ENCODE measurements around the gene NHLRC3. TPM values are rescaled to one million over a fixed set of nuclear protein-coding genes. Genes with fewer than 3 reads are reported as not detected.

Gene NHLRC3
- total and polyA plus RNA-seq, 2 donors (not counting 3 experiments of a cell fraction or from before 2014, with no cell fraction given): 7.3 to 10.2 TPM

DNA sequence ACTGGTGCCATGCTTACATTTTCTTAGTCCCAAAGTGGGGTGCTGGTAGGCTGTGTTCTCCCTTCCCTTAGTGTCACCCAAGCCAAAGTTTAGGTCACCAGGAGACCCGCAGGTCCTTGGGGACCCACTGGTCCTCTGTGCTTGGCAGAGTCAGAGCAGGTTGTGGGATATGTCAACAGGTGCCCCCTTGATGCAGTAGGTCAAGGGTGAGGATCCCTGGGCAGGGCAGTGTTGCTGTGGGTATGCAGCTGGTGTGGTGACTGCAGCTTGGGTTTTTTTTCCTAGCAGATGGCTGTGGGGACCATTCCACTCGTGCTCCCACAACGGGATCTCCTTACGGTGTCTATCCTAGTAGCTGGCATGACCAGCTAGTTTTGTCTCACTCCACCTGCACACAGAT is 23.7 kb downstream of the NHLRC3 start:
- H3K79me2 ChIP-seq (ENCODE audit: control insufficient read depth, insufficient read depth, low read length): no peaks in the 10 kb centered on the region
- no peaks in the 10 kb centered on the region for H4K20me1 ChIP-seq (replicated peaks; ENCODE audit: control insufficient read depth, extremely low read depth, insufficient read depth, low read length)
- H3K4me3 ChIP-seq (replicated peaks in 1 of 3; ENCODE audit: insufficient read depth in 1 of 3, low read depth in 1 of 3, low read length in 3 of 3): no peak overlapping the region
- H3K4me2 ChIP-seq (ENCODE audit: insufficient read depth, low read length): no peak overlapping the region
- FAIRE-seq (no peak), DNase-seq (ENCODE audit: low read depth, low spot score) (no peak)
- no TSS peak for BruUV-seq (replicated peaks)
- intact Hi-C loops (cut with micrococcal nuclease) (no loop called here), dilution Hi-C loops (cut with MboI; ENCODE audit: extremely low pct_ligation_motif_present, low sequenced_read_pairs) (no loop called here)
- H3K9me3 ChIP-seq (replicated peaks; ENCODE audit: control insufficient read depth, insufficient read depth, low read length): no peaks in the 10 kb centered on the region
- ChIA-PET POLR2A (no interaction called here), CTCF (no interaction called here)
- no peaks in the 10 kb centered on the region for H3K4me1 ChIP-seq (ENCODE audit: control insufficient read depth, extremely low read depth, insufficient read depth, low read length)
- no peaks in the 10 kb centered on the region for H3K9me1 ChIP-seq (replicated peaks; ENCODE audit: control insufficient read depth, extremely low read depth, insufficient read depth, low read length)
- H3K9ac ChIP-seq (replicated peaks; ENCODE audit: extremely low read depth, insufficient read depth, low read length): no peak overlapping the region
- H3K36me3 ChIP-seq (ENCODE audit: control insufficient read depth in 2 of 2, extremely low read depth in 1 of 2, insufficient read depth in 2 of 2, low read length in 2 of 2): no peaks in the 10 kb centered on the region
- no peaks in the 10 kb centered on the region for H3K27me3 ChIP-seq (ENCODE audit: control insufficient read depth in 2 of 2, insufficient read depth in 2 of 2, low read length in 2 of 2)
- H3K27ac ChIP-seq (ENCODE audit: insufficient read depth, low read depth, low read length): no peak overlapping the region
- no peak for TF ChIP-seq MAX (IDR thresholded peaks at IDR 0.05; ENCODE audit: insufficient read depth, insufficient read length)
- TF ChIP-seq EZH2 (IDR thresholded peaks at IDR 0.05; ENCODE audit: borderline replicate concordance, low read depth, low read length, severe bottlenecking): no peak
- no peak for TF ChIP-seq CTCF (IDR thresholded peaks at IDR 0.05; ENCODE audit: extremely low read depth in 1 of 2, insufficient read depth in 1 of 2, low read depth in 1 of 2, low read length in 2 of 2)
- no peak for TF ChIP-seq FOS (IDR thresholded peaks at IDR 0.05; ENCODE audit: borderline replicate concordance, insufficient read depth, low read length)
- no peak for TF ChIP-seq JUN (IDR thresholded peaks at IDR 0.05; ENCODE audit: borderline replicate concordance, insufficient read depth, insufficient read length, low read depth)
- no peak for TF ChIP-seq POLR2AphosphoS5 (IDR thresholded peaks at IDR 0.05; ENCODE audit: insufficient read depth, low read depth, low read length)
- no peak for TF ChIP-seq GATA2 (IDR thresholded peaks at IDR 0.05; ENCODE audit: insufficient read depth, insufficient read length, low read depth, low read length)
- no peak for TF ChIP-seq POLR2A (IDR thresholded peaks at IDR 0.05; ENCODE audit: low read depth, low read length)
- TF ChIP-seq MYC (IDR thresholded peaks at IDR 0.05; ENCODE audit: low read depth, low read length): no peak
- no peak overlapping the region for H2AFZ ChIP-seq (ENCODE audit: low read depth, low read length)
